Karpas-422 (cell line): ENCODE results near the gene ZSCAN12. TPM values are rescaled to one million over a fixed set of nuclear protein-coding genes. Genes with fewer than 3 reads are reported as not detected.
"Not testable (repeated sequence)": the region's sequence is repeated elsewhere in the genome, so short reads cannot be mapped to it uniquely, and the experiment has no call there.

Experiments
- DNase-seq: peaks from one replicate; pipeline ENCODE4 v3.0.0-alpha.2; 2015
- H2AFZ ChIP-seq: fragments of 200-600 bp; sonication (generic); 2 replicates; pipeline ENCODE4 v1.6.1; 2014; ENCODE audit warnings: antibody characterized with exemption, low read length, mixed read lengths
- H3K27ac ChIP-seq: fragments of 200-600 bp; sonication (generic); 2 replicates; pipeline ENCODE4 v1.5.1; 2014; ENCODE audit warnings: mild to moderate bottlenecking, low read length, moderate library complexity
- H3K27me3 ChIP-seq: fragments of 200-600 bp; sonication (generic); 2 replicates; pipeline ENCODE4 v1.6.1; 2014; ENCODE audit warnings: low read length, mixed read lengths
- H3K36me3 ChIP-seq: fragments of 200-600 bp; sonication (generic); 2 replicates; pipeline ENCODE4 v1.6.1; 2014; ENCODE audit warnings: low read length, mixed read lengths; ENCODE audit not compliant: insufficient read depth
- H3K4me1 ChIP-seq: fragments of 200-600 bp; sonication (generic); 2 replicates; pipeline ENCODE4 v1.6.1; 2014; ENCODE audit warnings: mild to moderate bottlenecking, low read length, mixed read lengths
- H3K4me2 ChIP-seq: fragments of 200-600 bp; sonication (generic); 2 replicates; pipeline ENCODE4 v1.6.1; 2014; ENCODE audit warnings: low read length, low read depth, mild to moderate bottlenecking; ENCODE audit not compliant: poor library complexity, severe bottlenecking
- H3K4me3 ChIP-seq: fragments of 200-600 bp; sonication (generic); 2 replicates; pipeline ENCODE4 v1.5.1; 2014; ENCODE audit warnings: mild to moderate bottlenecking, antibody characterized with exemption, low read length, mixed read lengths
- H3K79me2 ChIP-seq: fragments of 200-600 bp; sonication (generic); 2 replicates; pipeline ENCODE4 v1.6.1; 2014; ENCODE audit warnings: mild to moderate bottlenecking, low read length, mixed read lengths
- H3K9ac ChIP-seq: fragments of 200-600 bp; sonication (generic); 2 replicates; pipeline ENCODE4 v1.6.0; 2014; ENCODE audit warnings: low read length
- H3K9me2 ChIP-seq: fragments of 200-600 bp; sonication (generic), shearing (Covaris generic); replicated peaks from 2 replicates; pipeline ENCODE4 v1.6.0; 2014; ENCODE audit warnings: mild to moderate bottlenecking, low read length, moderate library complexity; ENCODE audit not compliant: insufficient read depth
- H3K9me3 ChIP-seq: fragments of 300-700, 200-600 bp; sonication (generic); 2 replicates; pipeline ENCODE4 v1.6.1; 2014; ENCODE audit warnings: low read length, mixed read lengths
- H4K20me1 ChIP-seq: fragments of 200-600 bp; sonication (generic); 2 replicates; pipeline ENCODE4 v1.6.1; 2014; ENCODE audit warnings: mild to moderate bottlenecking, antibody characterized with exemption, low read length, low read depth; ENCODE audit not compliant: insufficient read depth
- total RNA-seq: library from RNA; depleted of rRNA; stranded (reverse); fragments of >200 nt; shearing (Covaris generic); gene quantifications from 2 replicates; pipeline ENCODE4 v1.2.3, GENCODE V29; 2014; ENCODE audit warnings: low replicate concordance

The ZSCAN12 gene
- total RNA-seq, 1 experiment from 2014 or later = 9.3 TPM

- Histone ChIP-seq H3K79me2 (no peaks in the 10 kb centered on the region), H3K4me1 (no peaks in the 10 kb centered on the region), H3K4me2 (no peak overlapping the region), H3K27me3 (no peaks in the 10 kb centered on the region), H3K9me3 (no peaks in the 10 kb centered on the region), H3K4me3 (no peak overlapping the region), H3K27ac (no peak overlapping the region), H2AFZ (no peak overlapping the region), H3K9ac (no peak overlapping the region), H3K9me2 (no peaks in the 10 kb centered on the region), H4K20me1 (no peaks in the 10 kb centered on the region), H3K36me3 (no peaks in the 10 kb centered on the region)
- peak; percentile 37 for DNase-seq
These were observed 8.7 kb upstream of the ZSCAN12 start for GRCh38 chr6:28408076-28408802.

DNA sequence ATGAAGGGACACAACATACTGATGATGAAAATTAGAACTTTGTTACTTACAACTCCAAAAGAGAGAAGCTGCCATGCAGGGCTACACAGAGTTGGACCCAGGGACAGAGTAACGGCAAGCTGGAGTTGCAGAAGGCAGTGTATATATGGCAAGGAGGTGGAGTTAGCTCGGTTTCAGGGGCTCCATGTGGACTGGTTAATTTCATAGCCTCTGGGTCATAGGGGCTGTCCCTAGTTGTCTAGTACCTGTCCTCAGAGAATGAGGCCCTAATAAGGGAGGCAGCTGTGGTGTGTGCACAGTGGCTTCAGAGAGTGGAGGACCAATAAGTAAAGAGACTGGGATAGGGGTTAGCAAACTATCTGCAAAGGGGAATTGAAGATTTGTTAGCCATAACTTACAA is 7.9 kb upstream of the ZSCAN12 start:
- Histone ChIP-seq H3K9ac (no peak overlapping the region), H3K4me1 (no peaks in the 10 kb centered on the region), H3K9me3 (no peaks in the 10 kb centered on the region), H2AFZ (no peak overlapping the region), H3K79me2 (no peaks in the 10 kb centered on the region), H3K9me2 (no peaks in the 10 kb centered on the region), H3K27me3 (no peaks in the 10 kb centered on the region), H3K36me3 (no peaks in the 10 kb centered on the region), H3K4me2 (no peak overlapping the region), H3K27ac (no peak overlapping the region), H4K20me1 (no peaks in the 10 kb centered on the region), H3K4me3 (no peak overlapping the region)
- no peak for DNase-seq

DNA sequence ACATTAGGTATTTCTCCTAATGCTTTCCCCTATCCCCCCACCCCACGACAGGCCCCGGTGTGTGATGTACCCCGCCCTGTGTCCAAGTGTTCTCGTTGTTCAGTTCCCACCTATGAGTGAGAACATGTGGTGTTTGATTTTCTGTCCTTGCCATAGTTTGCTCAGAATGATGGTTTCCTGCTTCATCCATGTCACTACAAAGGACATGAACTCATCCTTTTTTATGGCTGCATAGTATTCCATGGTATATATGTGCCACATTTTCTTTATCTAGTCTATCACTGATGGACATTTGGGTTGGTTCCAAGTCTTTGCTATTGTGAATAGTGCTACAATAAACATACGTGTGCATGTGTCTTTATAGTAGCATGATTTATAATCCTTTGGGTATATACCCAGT is 4.4 kb upstream of the ZSCAN12 start:
- H3K79me2 ChIP-seq, H3K9ac ChIP-seq, H2AFZ ChIP-seq, H3K9me2 ChIP-seq, H3K4me1 ChIP-seq, H3K4me3 ChIP-seq, DNase-seq, H3K36me3 ChIP-seq, H3K27ac ChIP-seq, H3K9me3 ChIP-seq, H4K20me1 ChIP-seq, H3K4me2 ChIP-seq, H3K27me3 ChIP-seq: not testable (repeated sequence)

- Histone ChIP-seq H3K36me3 (peaks cover 11% of the 10 kb centered on the region), H4K20me1 (no peaks in the 10 kb centered on the region), H3K79me2 (peaks cover 20% of the 10 kb centered on the region), H3K9me2 (no peaks in the 10 kb centered on the region; the same call in 1 of the 2 replicates), H3K9ac (no peak overlapping the region), H3K4me1 (peaks cover 21% of the 10 kb centered on the region), H3K4me3 (no peak overlapping the region), H3K27ac (no peak overlapping the region), H2AFZ (no peak overlapping the region), H3K27me3 (no peaks in the 10 kb centered on the region), H3K4me2 (no peak overlapping the region), H3K9me3 (no peaks in the 10 kb centered on the region)
- DNase-seq = no peak
These were observed 2.6 kb upstream of the ZSCAN12 start for GRCh38 chr6:28402197-28402596.

GRCh38 chr6:28401172-28401571 is 1.6 kb upstream of the ZSCAN12 start:
- DNase-seq = no peak
- Histone ChIP-seq H3K27me3 (no peaks in the 10 kb centered on the region), H3K9ac (no peak overlapping the region), H3K4me3 (no peak overlapping the region), H3K27ac (no peak overlapping the region), H3K79me2 (peaks cover 31% of the 10 kb centered on the region), H2AFZ (no peak overlapping the region), H3K4me1 (peaks cover 26% of the 10 kb centered on the region), H4K20me1 (no peaks in the 10 kb centered on the region), H3K36me3 (peaks cover 22% of the 10 kb centered on the region), H3K9me2 (no peaks in the 10 kb centered on the region; the same call in 1 of the 2 replicates), H3K4me2 (no peak overlapping the region), H3K9me3 (no peaks in the 10 kb centered on the region)

DNA sequence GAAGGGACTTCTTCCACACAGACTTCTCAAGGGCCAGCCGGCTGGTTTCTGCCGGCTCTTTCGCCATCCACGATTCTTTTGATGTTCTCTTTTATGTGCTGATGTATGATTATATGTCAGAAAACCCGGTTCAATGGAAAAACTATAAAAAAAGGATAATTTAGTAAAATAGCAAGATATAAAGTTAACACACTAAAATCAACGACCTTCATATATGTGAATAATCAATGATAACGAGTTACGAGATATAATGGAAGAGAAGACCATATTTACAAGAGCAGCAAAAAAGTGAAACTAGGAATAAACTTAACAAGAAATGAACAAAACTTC is 540 bp upstream of the ZSCAN12 start:
- DNase-seq = no peak
- no peaks in the 10 kb centered on the region for H4K20me1 ChIP-seq
- no peaks in the 10 kb centered on the region for H3K27me3 ChIP-seq
- H3K79me2 ChIP-seq = peaks cover 41% of the 10 kb centered on the region
- no peak overlapping the region for H3K27ac ChIP-seq
- no peaks in the 10 kb centered on the region for H3K9me3 ChIP-seq
- H3K4me1 ChIP-seq = peaks cover 26% of the 10 kb centered on the region
- H3K4me2 ChIP-seq = peak overlapping the region; percentile 97
- peak overlapping the region; percentile 66; the same call in 1 of the 2 replicates for H2AFZ ChIP-seq
- H3K36me3 ChIP-seq = peaks cover 32% of the 10 kb centered on the region
- no peaks in the 10 kb centered on the region; the same call in 1 of the 2 replicates for H3K9me2 ChIP-seq
- peak overlapping the region; percentile 92 for H3K9ac ChIP-seq
- H3K4me3 ChIP-seq = peak overlapping the region; percentile 87

GRCh38 chr6:28395918-28396317 is 3.6 kb downstream of the ZSCAN12 start:
- no peaks in the 10 kb centered on the region; the same call in 1 of the 2 replicates for H3K9me2 ChIP-seq
- H3K4me1 ChIP-seq = peaks cover 26% of the 10 kb centered on the region
- no peak overlapping the region for H3K27ac ChIP-seq
- H3K4me3 ChIP-seq = 0 out of 2 replicates have a peak overlapping the region, but pooled peaks have one; percentile 87
- H3K9me3 ChIP-seq = no peaks in the 10 kb centered on the region
- no peak for DNase-seq
- peaks cover 77% of the 10 kb centered on the region for H3K79me2 ChIP-seq
- H4K20me1 ChIP-seq = no peaks in the 10 kb centered on the region
- no peak overlapping the region for H3K4me2 ChIP-seq
- no peak overlapping the region for H3K9ac ChIP-seq
- H3K27me3 ChIP-seq = no peaks in the 10 kb centered on the region
- peaks cover 70% of the 10 kb centered on the region for H3K36me3 ChIP-seq
- H2AFZ ChIP-seq = no peak overlapping the region

GRCh38 chr6:28393912-28394662 is 5.5 kb downstream of the ZSCAN12 start:
- Histone ChIP-seq H3K79me2 (peaks cover 90% of the 10 kb centered on the region), H3K36me3 (peaks cover 89% of the 10 kb centered on the region)

More at GRCh38 chr6:28393912-28394662, 5.5 kb downstream of the ZSCAN12 start:
- Histone ChIP-seq H3K9me3 (peaks cover 4% of the 10 kb centered on the region; the same call in 1 of the 2 replicates), H2AFZ (no peak overlapping the region), H3K9me2 (no peaks in the 10 kb centered on the region), H3K27me3 (no peaks in the 10 kb centered on the region), H4K20me1 (no peaks in the 10 kb centered on the region), H3K4me2 (no peak overlapping the region), H3K27ac (no peak overlapping the region), H3K4me1 (peaks cover 19% of the 10 kb centered on the region), H3K9ac (no peak overlapping the region), H3K4me3 (no peak overlapping the region)
- no peak for DNase-seq
